Measurements from ENCODE around the gene HCST. TPM values are rescaled to one million over a fixed set of nuclear protein-coding genes. Genes with fewer than 3 reads are reported as not detected.
"Not testable (repeated sequence)": the region's sequence is repeated elsewhere in the genome, so short reads cannot be mapped to it uniquely, and the experiment has no call there.

Gene HCST
- total and polyA plus RNA-seq, 2 donors, result 50.7 to 158 TPM

GRCh38 chr19:35907377-35907745 is 5.0 kb downstream of the HCST start:
- DNase-seq (ENCODE audit: low read depth in 6 of 9, low spot score in 9 of 9), result no peak

GRCh38 chr19:35908010-35908441 is 5.7 kb downstream of the HCST start, which contains the start of gene TYROBP:
TYROBP (minus strand) TSS chr19:35908295; CDS start chr19:35908228, 67 bp downstream.
- Histone ChIP-seq H3K9me3 (ENCODE audit: control insufficient read depth in 2 of 2, insufficient read depth in 1 of 2, low read length in 1 of 2) (no peaks in the 10 kb centered on the region), H3K4me3 (ENCODE audit: low read length in 2 of 2) (peak within 1 kb of the TSS in 1 of 2 donors; percentile 8), H3K27me3 (ENCODE audit: control insufficient read depth in 2 of 2, insufficient read depth in 1 of 2, low read length in 1 of 2) (no peaks in the 10 kb centered on the region), H3K27ac (ENCODE audit: low read depth in 1 of 2, low read length in 1 of 2) (peak within 1 kb of the TSS; percentile 63 to 85), H3K36me3 (ENCODE audit: control insufficient read depth in 2 of 2, insufficient read depth in 2 of 2, low read length in 1 of 2) (peaks cover 0 to 3% of the 10 kb centered on the region in 2 donors), H3K4me1 (ENCODE audit: control insufficient read depth in 2 of 2, insufficient read depth in 2 of 2, low read length in 2 of 2) (peaks cover 22 to 49% of the 10 kb centered on the region in 2 donors)
- DNase-seq (ENCODE audit: low read depth in 6 of 9, low spot score in 9 of 9), result no peak
- 68% methylated on average over 9 of the region's 9 CpGs for WGBS

More at GRCh38 chr19:35907377-35907745, 5.0 kb downstream of the HCST start:
- Histone ChIP-seq H3K9me3 (ENCODE audit: control insufficient read depth in 2 of 2, insufficient read depth in 1 of 2, low read length in 1 of 2) (no peaks in the 10 kb centered on the region), H3K36me3 (ENCODE audit: control insufficient read depth in 2 of 2, insufficient read depth in 2 of 2, low read length in 1 of 2) (peaks cover 0 to 3% of the 10 kb centered on the region in 2 donors), H3K27ac (ENCODE audit: low read depth in 1 of 2, low read length in 1 of 2) (peak overlapping the region in 1 of 2 donors; percentile 17), H3K4me1 (ENCODE audit: control insufficient read depth in 2 of 2, insufficient read depth in 2 of 2, low read length in 2 of 2) (peaks cover 22 to 55% of the 10 kb centered on the region in 2 donors), H3K27me3 (ENCODE audit: control insufficient read depth in 2 of 2, insufficient read depth in 1 of 2, low read length in 1 of 2) (no peaks in the 10 kb centered on the region), H3K4me3 (ENCODE audit: low read length in 2 of 2) (no peak overlapping the region)
- 89% methylated on average over 12 of the region's 12 CpGs for WGBS

GRCh38 chr19:35908973-35909683 is 6.8 kb downstream of the HCST start:
- H3K27ac ChIP-seq (ENCODE audit: low read depth in 1 of 2, low read length in 1 of 2), result peak overlapping the region; percentile 63 to 85
- H3K4me1 ChIP-seq (ENCODE audit: control insufficient read depth in 2 of 2, insufficient read depth in 2 of 2, low read length in 2 of 2), result peaks cover 15 to 38% of the 10 kb centered on the region in 2 donors
- 23% methylated on average over 10 of the region's 10 CpGs for WGBS
- H3K4me3 ChIP-seq (ENCODE audit: low read length in 2 of 2), result no peak overlapping the region
- no peaks in the 10 kb centered on the region for H3K27me3 ChIP-seq (ENCODE audit: control insufficient read depth in 2 of 2, insufficient read depth in 1 of 2, low read length in 1 of 2)
- peaks cover 0 to 3% of the 10 kb centered on the region in 2 donors for H3K36me3 ChIP-seq (ENCODE audit: control insufficient read depth in 2 of 2, insufficient read depth in 2 of 2, low read length in 1 of 2)
- DNase-seq (ENCODE audit: low read depth in 6 of 9, low spot score in 9 of 9), result peak in 5 of 9 donors; percentile 42 to 81 (median 65)
- no peaks in the 10 kb centered on the region for H3K9me3 ChIP-seq (ENCODE audit: control insufficient read depth in 2 of 2, insufficient read depth in 1 of 2, low read length in 1 of 2)

- Histone ChIP-seq H3K36me3 (ENCODE audit: control insufficient read depth in 2 of 2, insufficient read depth in 2 of 2, low read length in 1 of 2) (no peaks in the 10 kb centered on the region), H3K9me3 (ENCODE audit: control insufficient read depth in 2 of 2, insufficient read depth in 1 of 2, low read length in 1 of 2) (no peaks in the 10 kb centered on the region), H3K4me3 (ENCODE audit: low read length in 2 of 2) (no peak overlapping the region), H3K27me3 (ENCODE audit: control insufficient read depth in 2 of 2, insufficient read depth in 1 of 2, low read length in 1 of 2) (no peaks in the 10 kb centered on the region), H3K27ac (ENCODE audit: low read depth in 1 of 2, low read length in 1 of 2) (peak overlapping the region; percentile 63 to 85), H3K4me1 (ENCODE audit: control insufficient read depth in 2 of 2, insufficient read depth in 2 of 2, low read length in 2 of 2) (peaks cover 11 to 33% of the 10 kb centered on the region in 2 donors)
- 67% methylated on average over 6 of the region's 6 CpGs for WGBS
- DNase-seq (ENCODE audit: low read depth in 6 of 9, low spot score in 9 of 9), result no peak
These were observed 7.3 kb downstream of the HCST start for GRCh38 chr19:35909684-35910035.

GRCh38 chr19:35910355-35910754 is 8.0 kb downstream of the HCST start:
- DNase-seq (ENCODE audit: low read depth in 6 of 9, low spot score in 9 of 9); H3K27me3 ChIP-seq (ENCODE audit: control insufficient read depth in 2 of 2, insufficient read depth in 1 of 2, low read length in 1 of 2); H3K27ac ChIP-seq (ENCODE audit: low read depth in 1 of 2, low read length in 1 of 2); H3K9me3 ChIP-seq (ENCODE audit: control insufficient read depth in 2 of 2, insufficient read depth in 1 of 2, low read length in 1 of 2); H3K36me3 ChIP-seq (ENCODE audit: control insufficient read depth in 2 of 2, insufficient read depth in 2 of 2, low read length in 1 of 2); H3K4me3 ChIP-seq (ENCODE audit: low read length in 2 of 2): not testable (repeated sequence)
- WGBS, result 98% methylated on average over 14 of the region's 14 CpGs
- peaks cover 11 to 27% of the 10 kb centered on the region in 2 donors for H3K4me1 ChIP-seq (ENCODE audit: control insufficient read depth in 2 of 2, insufficient read depth in 2 of 2, low read length in 2 of 2)

GRCh38 chr19:35911173-35911572 is 8.8 kb downstream of the HCST start:
- Histone ChIP-seq H3K27me3 (ENCODE audit: control insufficient read depth in 2 of 2, insufficient read depth in 1 of 2, low read length in 1 of 2) (no peaks in the 10 kb centered on the region), H3K9me3 (ENCODE audit: control insufficient read depth in 2 of 2, insufficient read depth in 1 of 2, low read length in 1 of 2) (no peaks in the 10 kb centered on the region), H3K4me3 (ENCODE audit: low read length in 2 of 2) (no peak overlapping the region), H3K4me1 (ENCODE audit: control insufficient read depth in 2 of 2, insufficient read depth in 2 of 2, low read length in 2 of 2) (peaks cover 11 to 27% of the 10 kb centered on the region in 2 donors), H3K27ac (ENCODE audit: low read depth in 1 of 2, low read length in 1 of 2) (no peak overlapping the region), H3K36me3 (ENCODE audit: control insufficient read depth in 2 of 2, insufficient read depth in 2 of 2, low read length in 1 of 2) (no peaks in the 10 kb centered on the region)
- 87% methylated on average over 3 of the region's 3 CpGs for WGBS
- DNase-seq (ENCODE audit: low read depth in 6 of 9, low spot score in 9 of 9), result no peak

GRCh38 chr19:35911790-35912189 is 9.5 kb downstream of the HCST start:
- H3K4me1 ChIP-seq (ENCODE audit: control insufficient read depth in 2 of 2, insufficient read depth in 2 of 2, low read length in 2 of 2), result peaks cover 11 to 27% of the 10 kb centered on the region in 2 donors
- no peak overlapping the region for H3K4me3 ChIP-seq (ENCODE audit: low read length in 2 of 2)
- no peaks in the 10 kb centered on the region for H3K27me3 ChIP-seq (ENCODE audit: control insufficient read depth in 2 of 2, insufficient read depth in 1 of 2, low read length in 1 of 2)
- H3K36me3 ChIP-seq (ENCODE audit: control insufficient read depth in 2 of 2, insufficient read depth in 2 of 2, low read length in 1 of 2), result no peaks in the 10 kb centered on the region
- WGBS, result 73% methylated on average over 5 of the region's 5 CpGs
- DNase-seq (ENCODE audit: low read depth in 6 of 9, low spot score in 9 of 9), result no peak
- peak overlapping the region in 1 of 2 donors; percentile 37 for H3K27ac ChIP-seq (ENCODE audit: low read depth in 1 of 2, low read length in 1 of 2)
- H3K9me3 ChIP-seq (ENCODE audit: control insufficient read depth in 2 of 2, insufficient read depth in 1 of 2, low read length in 1 of 2), result no peaks in the 10 kb centered on the region

GRCh38 chr19:35913589-35913988 is 11.3 kb downstream of the HCST start:
- Histone ChIP-seq H3K36me3 (ENCODE audit: control insufficient read depth in 2 of 2, insufficient read depth in 2 of 2, low read length in 1 of 2) (no peaks in the 10 kb centered on the region), H3K4me1 (ENCODE audit: control insufficient read depth in 2 of 2, insufficient read depth in 2 of 2, low read length in 2 of 2) (peaks cover 11 to 17% of the 10 kb centered on the region in 2 donors), H3K4me3 (ENCODE audit: low read length in 2 of 2) (no peak overlapping the region), H3K27me3 (ENCODE audit: control insufficient read depth in 2 of 2, insufficient read depth in 1 of 2, low read length in 1 of 2) (no peaks in the 10 kb centered on the region), H3K9me3 (ENCODE audit: control insufficient read depth in 2 of 2, insufficient read depth in 1 of 2, low read length in 1 of 2) (no peaks in the 10 kb centered on the region), H3K27ac (ENCODE audit: low read depth in 1 of 2, low read length in 1 of 2) (no peak overlapping the region)
- DNase-seq (ENCODE audit: low read depth in 6 of 9, low spot score in 9 of 9), result no peak
- WGBS, result 90% methylated on average over 7 of the region's 7 CpGs

GRCh38 chr19:35915443-35915842 is 13.1 kb downstream of the HCST start:
- no peaks in the 10 kb centered on the region for H3K36me3 ChIP-seq (ENCODE audit: control insufficient read depth in 2 of 2, insufficient read depth in 2 of 2, low read length in 1 of 2)
- H3K27ac ChIP-seq (ENCODE audit: low read depth in 1 of 2, low read length in 1 of 2), result no peak overlapping the region
- WGBS, result 93% methylated on average over 3 of the region's 3 CpGs
- DNase-seq (ENCODE audit: low read depth in 6 of 9, low spot score in 9 of 9), result no peak
- no peaks in the 10 kb centered on the region for H3K27me3 ChIP-seq (ENCODE audit: control insufficient read depth in 2 of 2, insufficient read depth in 1 of 2, low read length in 1 of 2)
- H3K9me3 ChIP-seq (ENCODE audit: control insufficient read depth in 2 of 2, insufficient read depth in 1 of 2, low read length in 1 of 2), result no peaks in the 10 kb centered on the region
- H3K4me3 ChIP-seq (ENCODE audit: low read length in 2 of 2), result no peak overlapping the region
- peaks cover 0 to 4% of the 10 kb centered on the region in 2 donors for H3K4me1 ChIP-seq (ENCODE audit: control insufficient read depth in 2 of 2, insufficient read depth in 2 of 2, low read length in 2 of 2)
